Measurements from ENCODE around the gene CYB5RL. TPM values are rescaled to one million over a fixed set of nuclear protein-coding genes. Genes with fewer than 3 reads are reported as not detected.

The CYB5RL gene
- polyA plus RNA-seq, 1 donor (not counting 4 experiments of a cell fraction or from before 2014, with no cell fraction given) = 1.3 TPM

- dilution Hi-C loops (cut with MboI; ENCODE audit: extremely low pct_ligation_motif_present, low sequenced_read_pairs) = no loop called here
- H3K9me1 ChIP-seq (ENCODE audit: control insufficient read depth, extremely low read depth, insufficient read depth, low read length) = peaks cover 2% of the 10 kb centered on the region
- no peaks in the 10 kb centered on the region for H3K9me3 ChIP-seq (ENCODE audit: control insufficient read depth, low read depth, low read length)
- H4K20me1 ChIP-seq (ENCODE audit: control insufficient read depth, extremely low read depth, insufficient read depth, low read length) = no peaks in the 10 kb centered on the region
- no peak overlapping the region for H3K4me2 ChIP-seq (ENCODE audit: control insufficient read depth, extremely low read depth, insufficient read depth, low read depth, low read length)
- no peak overlapping the region for H3K4me3 ChIP-seq (ENCODE audit: control insufficient read depth in 2 of 3, extremely low read depth in 1 of 3, insufficient read depth in 2 of 3, low read depth in 1 of 3, low read length in 3 of 3)
- TF ChIP-seq CTCF (optimal IDR thresholded peaks at IDR 0.05 in 1 of 3, IDR thresholded peaks at IDR 0.05 in 1 of 3, conservative IDR thresholded peaks at IDR 0.05 in 1 of 3; ENCODE audit: extremely low read depth in 1 of 3, insufficient read depth in 2 of 3, low read length in 3 of 3) = no peak
- TF ChIP-seq EZH2 (IDR thresholded peaks at IDR 0.05; ENCODE audit: low read length) = no peak
- peaks cover 9% of the 10 kb centered on the region for H3K4me1 ChIP-seq (ENCODE audit: control insufficient read depth, extremely low read depth, insufficient read depth, low read length)
- no peaks in the 10 kb centered on the region for H3K27me3 ChIP-seq (ENCODE audit: control insufficient read depth, extremely low read depth, insufficient read depth, low read length)
- H3K79me2 ChIP-seq (ENCODE audit: control insufficient read depth, insufficient read depth, low read length) = no peaks in the 10 kb centered on the region
- H3K27ac ChIP-seq (ENCODE audit: control insufficient read depth, insufficient read depth, low read length) = no peak overlapping the region
- DNase-seq (ENCODE audit: low read depth, low spot score) = no peak
- FAIRE-seq = no peak
- H3K36me3 ChIP-seq (ENCODE audit: control insufficient read depth in 2 of 2, extremely low read depth in 1 of 2, insufficient read depth in 2 of 2, low read length in 2 of 2) = peaks cover under 1 to 8% of the 10 kb centered on the region in 2 experiments
- no peak overlapping the region for H3K9ac ChIP-seq (ENCODE audit: control insufficient read depth, extremely low read depth, insufficient read depth, low read length)
- H2AFZ ChIP-seq (ENCODE audit: control insufficient read depth, low read length) = no peak overlapping the region
These were observed 25.5 kb upstream of the CYB5RL start for GRCh38 chr1:54225378-54225777.

GRCh38 chr1:54224233-54224632, 24.4 kb upstream of the CYB5RL start:
- no peak overlapping the region for H2AFZ ChIP-seq (ENCODE audit: control insufficient read depth, low read length)
- no peaks in the 10 kb centered on the region for H3K9me1 ChIP-seq (ENCODE audit: control insufficient read depth, extremely low read depth, insufficient read depth, low read length)
- dilution Hi-C loops (cut with MboI; ENCODE audit: extremely low pct_ligation_motif_present, low sequenced_read_pairs) = no loop called here
- no peak overlapping the region for H3K27ac ChIP-seq (ENCODE audit: control insufficient read depth, insufficient read depth, low read length)
- H3K4me3 ChIP-seq (ENCODE audit: control insufficient read depth in 2 of 3, extremely low read depth in 1 of 3, insufficient read depth in 2 of 3, low read depth in 1 of 3, low read length in 3 of 3) = no peak overlapping the region
- peaks cover 7 to 8% of the 10 kb centered on the region in 2 experiments for H3K36me3 ChIP-seq (ENCODE audit: control insufficient read depth in 2 of 2, extremely low read depth in 1 of 2, insufficient read depth in 2 of 2, low read length in 2 of 2)
- DNase-seq (ENCODE audit: low read depth, low spot score) = no peak
- peaks cover 3% of the 10 kb centered on the region for H3K4me1 ChIP-seq (ENCODE audit: control insufficient read depth, extremely low read depth, insufficient read depth, low read length)
- no peak overlapping the region for H3K4me2 ChIP-seq (ENCODE audit: control insufficient read depth, extremely low read depth, insufficient read depth, low read depth, low read length)
- H3K9ac ChIP-seq (ENCODE audit: control insufficient read depth, extremely low read depth, insufficient read depth, low read length) = no peak overlapping the region
- no peaks in the 10 kb centered on the region for H3K9me3 ChIP-seq (ENCODE audit: control insufficient read depth, low read depth, low read length)
- H3K27me3 ChIP-seq (ENCODE audit: control insufficient read depth, extremely low read depth, insufficient read depth, low read length) = no peaks in the 10 kb centered on the region
- no peaks in the 10 kb centered on the region for H3K79me2 ChIP-seq (ENCODE audit: control insufficient read depth, insufficient read depth, low read length)
- FAIRE-seq = no peak
- no peaks in the 10 kb centered on the region for H4K20me1 ChIP-seq (ENCODE audit: control insufficient read depth, extremely low read depth, insufficient read depth, low read length)
- TF ChIP-seq CTCF (optimal IDR thresholded peaks at IDR 0.05 in 1 of 3, IDR thresholded peaks at IDR 0.05 in 1 of 3, conservative IDR thresholded peaks at IDR 0.05 in 1 of 3; ENCODE audit: extremely low read depth in 1 of 3, insufficient read depth in 2 of 3, low read length in 3 of 3) (no peak), EZH2 (IDR thresholded peaks at IDR 0.05; ENCODE audit: low read length) (no peak)
